HepG2 (cell line): Measurements from ENCODE around the gene GAL3ST1. TPM values are rescaled to one million over a fixed set of nuclear protein-coding genes. Genes with fewer than 3 reads are reported as not detected.

ENCODE experiments used
- ASH2L ChIP-seq: fragments of 300-600, 200-600 bp; sonication (generic); IDR thresholded peaks from 2 replicates; pipeline ENCODE4 v1.7.0; 2017; ENCODE audit warnings: low read depth, mild to moderate bottlenecking, moderate library complexity, mixed read lengths, low read length; ENCODE audit not compliant: insufficient read length
- EP300 ChIP-seq, 3 experiments: sonication (generic) in 1 of 3; formaldehyde crosslinking in 1 of 3; IDR thresholded peaks; 2 replicates each; pipeline versions ENCODE4 v1.5.1 to v1.6.1; 2011 to 2020; ENCODE audit warnings: low read depth in 2 of 3, low read length in 2 of 3, borderline replicate concordance in 1 of 3, improper control_type of control experiment in 1 of 3, mild to moderate bottlenecking in 1 of 3, missing genetic modification reagents in 1 of 3, moderate library complexity in 1 of 3
- GABPB1 ChIP-seq: IDR thresholded peaks from 2 replicates; pipeline ENCODE4 v1.6.1; 2016; ENCODE audit warnings: mild to moderate bottlenecking, missing genetic modification reagents, moderate library complexity, missing compliant biosample characterization
- HIC2 ChIP-seq: sonication (generic); formaldehyde crosslinking; IDR thresholded peaks from 2 replicates; pipeline ENCODE4 v1.9.0; 2022; ENCODE audit warnings: low read depth, missing genetic modification reagents
- MIXL1 ChIP-seq: IDR thresholded peaks from 2 replicates; pipeline ENCODE4 v1.6.1; 2016
- MXI1 ChIP-seq: IDR thresholded peaks from 3 replicates; pipeline ENCODE4 v1.6.1; 2012; ENCODE audit warnings: low read depth, low read length, inconsistent platforms, borderline replicate concordance
- PATZ1 ChIP-seq: sonication (generic); formaldehyde crosslinking; IDR thresholded peaks from 2 replicates; pipeline ENCODE4 v1.4.0; 2020; ENCODE audit warnings: missing genetic modification reagents
- RBFOX2 ChIP-seq: fragments of 200-400 bp; formaldehyde crosslinking; IDR thresholded peaks from 2 replicates; pipeline ENCODE4 v1.6.1; 2017; ENCODE audit warnings: low read depth, mild to moderate bottlenecking, low read length
- RXRB ChIP-seq: IDR thresholded peaks from 2 replicates; pipeline ENCODE4 v1.6.1; 2016; ENCODE audit warnings: borderline replicate concordance, missing genetic modification reagents, missing compliant biosample characterization
- TARDBP ChIP-seq: sonication (generic); formaldehyde crosslinking; IDR thresholded peaks from 2 replicates; pipeline ENCODE4 v1.8.0; 2022; ENCODE audit warnings: mild to moderate bottlenecking, missing genetic modification reagents
- ZFP36L1 ChIP-seq: sonication (generic); formaldehyde crosslinking; IDR thresholded peaks from 2 replicates; pipeline ENCODE4 v1.8.0; 2022; ENCODE audit warnings: mild to moderate bottlenecking, missing genetic modification reagents, moderate library complexity
- ZNF121 ChIP-seq: sonication (generic); formaldehyde crosslinking; IDR thresholded peaks from 2 replicates; pipeline ENCODE4 v1.5.0; 2020; ENCODE audit warnings: mild to moderate bottlenecking, missing genetic modification reagents
- ZNF235 ChIP-seq: sonication (generic); formaldehyde crosslinking; IDR thresholded peaks from 2 replicates; pipeline ENCODE4 v1.8.1; 2023; ENCODE audit warnings: mild to moderate bottlenecking, missing genetic modification reagents, borderline replicate concordance
- ZNF577 ChIP-seq: sonication (generic); formaldehyde crosslinking; IDR thresholded peaks from 2 replicates; pipeline ENCODE4 v1.4.0; 2020; ENCODE audit warnings: mild to moderate bottlenecking, low read depth, missing genetic modification reagents, borderline replicate concordance
- ZNF687 ChIP-seq: sonication (generic); formaldehyde crosslinking; IDR thresholded peaks from 2 replicates; pipeline ENCODE4 v1.5.1; 2020; ENCODE audit warnings: mild to moderate bottlenecking, missing genetic modification reagents, moderate library complexity
- ZNF713 ChIP-seq: sonication (generic); formaldehyde crosslinking; IDR thresholded peaks from 2 replicates; pipeline ENCODE4 v1.4.0; 2020; ENCODE audit warnings: mild to moderate bottlenecking, missing genetic modification reagents
- polyA plus RNA-seq, 8 experiments: library from polyadenylated mRNA; depleted of rRNA in 3 of 8; stranded (reverse) in 7 of 8; unstranded in 1 of 8; fragments of >200 nt; fragmentation: Illumina TruSeq in 4 of 8; extraction: Trizol in 4 of 8; gene quantifications; 2 replicates each; pipeline versions ENCODE4 v1.2.1 to v1.2.3, GENCODE V29; 2011 to 2016; ENCODE audit warnings: low read depth in 4 of 8, missing spikeins in 1 of 8, mixed read lengths in 1 of 8; ENCODE audit not compliant: insufficient read depth in 1 of 8
- total RNA-seq, 5 experiments: library from RNA; depleted of rRNA; stranded (reverse); fragments of >200 nt; fragmentation: Illumina TruSeq; extraction: Trizol; gene quantifications; 2 replicates each; pipeline ENCODE4 v1.2.3, GENCODE V29; 2016; ENCODE audit warnings: low read depth in 1 of 5

The GAL3ST1 gene
- total and polyA plus RNA-seq, 2 of the 13 experiments (the other 11 are each of a cell fraction or from before 2014, with no cell fraction given), result 4.4 to 14.7 TPM

GRCh38 chr22:30574095-30574981 is at the start of gene GAL3ST1 (continued):
- TF ChIP-seq ZNF577 (CRISPR knock-in tag) (no peak), ZNF121 (CRISPR knock-in tag) (no peak), MXI1 (no peak), ZNF235 (CRISPR knock-in tag) (peak; percentile 79; the same call in 1 of the 2 replicates), TARDBP (CRISPR knock-in tag) (0 out of 2 replicates have a peak, but pooled peaks have one; percentile 13), PATZ1 (peak; percentile 85), ZNF687 (CRISPR knock-in tag) (peak; percentile 54), ASH2L (peak; percentile 51), ZFP36L1 (CRISPR knock-in tag) (no peak), GABPB1 (0 out of 2 replicates have a peak, but pooled peaks have one; percentile 19), EP300 (IDR thresholded peaks at IDR 0.05; ENCODE audit: low read depth in 2 of 2, low read length in 2 of 2) (no peak), EP300 (CRISPR knock-in tag; IDR thresholded peaks at IDR 0.05; ENCODE audit: borderline replicate concordance) (no peak), RXRB (CRISPR knock-in tag) (0 out of 2 replicates have a peak, but pooled peaks have one; percentile 14), MIXL1 (0 out of 2 replicates have a peak, but pooled peaks have one; percentile 38), RBFOX2 (peak; percentile 56), HIC2 (CRISPR knock-in tag) (no peak), ZNF713 (CRISPR knock-in tag) (no peak)
